Activated T-cell treated with anti-CD3 and anti-CD28 coated beads for 4 hours (primary cell): ENCODE results near the gene LMX1A.

ENCODE experiments used
- DNase-seq: peaks from one replicate; pipeline ENCODE4 v3.0.0-alpha.2; 2020

The LMX1A gene

GRCh38 chr1:165355977-165356811 is at the start of gene LMX1A:
LMX1A (minus strand) TSS chr1:165356715; CDS start chr1:165355559, 1,156 bp downstream.
- no peak for DNase-seq

- DNase-seq: no peak
Measured at GRCh38 chr1:165403835-165404482, 47.4 kb upstream of the LMX1A start.

GRCh38 chr1:165402517-165403111 is 46.1 kb upstream of the LMX1A start:
- DNase-seq: no peak

GRCh38 chr1:165397944-165398343 is 41.4 kb upstream of the LMX1A start:
- no peak for DNase-seq

- no peak for DNase-seq
Measured at GRCh38 chr1:165395901-165396300, 39.4 kb upstream of the LMX1A start.

GRCh38 chr1:165395478-165395877 is 39.0 kb upstream of the LMX1A start:
- no peak for DNase-seq

GRCh38 chr1:165392634-165393571 is 36.4 kb upstream of the LMX1A start:
- peak; percentile 83 for DNase-seq

GRCh38 chr1:165389609-165390008 is 33.1 kb upstream of the LMX1A start:
- DNase-seq: no peak

- no peak for DNase-seq
Measured at GRCh38 chr1:165387961-165388360, 31.4 kb upstream of the LMX1A start.

- no peak for DNase-seq
Measured at GRCh38 chr1:165387505-165387904, 31.0 kb upstream of the LMX1A start.

GRCh38 chr1:165383599-165384405 is 27.3 kb upstream of the LMX1A start:
- no peak for DNase-seq

- no peak for DNase-seq
Measured at GRCh38 chr1:165383067-165383466, 26.6 kb upstream of the LMX1A start.

- no peak for DNase-seq
Measured at GRCh38 chr1:165381745-165382505, 25.4 kb upstream of the LMX1A start.

GRCh38 chr1:165376811-165377311 is 20.3 kb upstream of the LMX1A start:
- DNase-seq: no peak

GRCh38 chr1:165376041-165376810 is 19.7 kb upstream of the LMX1A start:
- no peak for DNase-seq

GRCh38 chr1:165375623-165376022 is 19.1 kb upstream of the LMX1A start:
- DNase-seq: no peak

- no peak for DNase-seq
Measured at GRCh38 chr1:165371588-165372225, 15.2 kb upstream of the LMX1A start.

GRCh38 chr1:165369255-165369848 is 12.8 kb upstream of the LMX1A start:
- DNase-seq: peak; percentile 33

- DNase-seq: peak; percentile 77
Measured at GRCh38 chr1:165367375-165367993, 11.0 kb upstream of the LMX1A start.
